Measurements from ENCODE around the gene PXMP4. TPM values are rescaled to one million over a fixed set of nuclear protein-coding genes. Genes with fewer than 3 reads are reported as not detected.

The PXMP4 gene
- total RNA-seq, 1 experiment from 2014 or later = 5.7 TPM

GRCh38 chr20:33656783-33657703 is 63.1 kb downstream of the PXMP4 start:
- H4K5ac ChIP-seq (ENCODE audit: insufficient read length, low read depth, low read length) = no peak overlapping the region
- no peak overlapping the region for H2BK5ac ChIP-seq (ENCODE audit: insufficient read length, low read length)
- no peak overlapping the region for H4K8ac ChIP-seq (replicated peaks; ENCODE audit: insufficient read length, low read depth, low read length)
- H2BK12ac ChIP-seq (ENCODE audit: insufficient read length, low read depth, low read length) = no peak overlapping the region
- Mint-ChIP-seq H3K4me1 (peaks cover 23 to 24% of the 10 kb centered on the region in 2 experiments), H3K36me3 (ENCODE audit: insufficient read depth in 1 of 3, low read depth in 3 of 3) (peaks cover 0 to 43% (median 4%) of the 10 kb centered on the region in 3 experiments; a peak in 6 of 7 replicates), H3K9me3 (no peaks in the 10 kb centered on the region; a peak in 1 of 5 replicates), H3K27me3 (ENCODE audit: low read depth) (no peaks in the 10 kb centered on the region), H3K4me3 (no peak overlapping the region), H3K27ac (peak overlapping the region in 1 of 3 experiments; percentile 28; a peak in 1 of 7 replicates)
- no peak overlapping the region for H2AFZ ChIP-seq (ENCODE audit: low read length)
- no peak overlapping the region for H3K4me2 ChIP-seq (ENCODE audit: insufficient read depth, insufficient read length, low read length)
- H3K27ac ChIP-seq (ENCODE audit: insufficient read length, low read depth, low read length) = no peak overlapping the region
- no peak overlapping the region for H3K18ac ChIP-seq (ENCODE audit: insufficient read length, low read depth, low read length)
- no peak overlapping the region for H3K9ac ChIP-seq (ENCODE audit: extremely low read depth, insufficient read length, low read length)
- TF ChIP-seq CTCF (conservative IDR thresholded peaks at IDR 0.05) = no peak
- no peaks in the 10 kb centered on the region for H3K4me1 ChIP-seq (ENCODE audit: insufficient read depth, low read length)
- no CpG with 5 or more reads among the region's 17 CpGs for WGBS (ENCODE audit: extremely low coverage, insufficient read length, low lambda C conversion rate)
- no peak overlapping the region for H3K56ac ChIP-seq (ENCODE audit: insufficient read length, low read depth, low read length)
- no peak overlapping the region for H3T11ph ChIP-seq (ENCODE audit: low read length)
- H2AK5ac ChIP-seq (ENCODE audit: insufficient read length, low read length) = no peak overlapping the region
- no peak for DNase-seq
- H2BK15ac ChIP-seq (ENCODE audit: low read depth, low read length) = no peak overlapping the region
- H2BK120ac ChIP-seq (ENCODE audit: low read depth, low read length, poor library complexity, severe bottlenecking) = no peak overlapping the region
- no peaks in the 10 kb centered on the region for H4K20me1 ChIP-seq (ENCODE audit: control insufficient read depth, insufficient read depth, insufficient read length)
- no peaks in the 10 kb centered on the region for H3K79me1 ChIP-seq (ENCODE audit: insufficient read depth, low read depth, low read length, poor library complexity, severe bottlenecking)
- H3K23ac ChIP-seq (ENCODE audit: insufficient read length, low read depth, low read length) = no peak overlapping the region
- H3K23me2 ChIP-seq (ENCODE audit: insufficient read length, low read depth, low read length, poor library complexity, severe bottlenecking) = no peaks in the 10 kb centered on the region
- H3K9me3 ChIP-seq (ENCODE audit: control insufficient read depth, low read depth, low read length) = no peaks in the 10 kb centered on the region
- H3K4ac ChIP-seq (ENCODE audit: low read depth, low read length) = no peak overlapping the region
- no peaks in the 10 kb centered on the region for H3K27me3 ChIP-seq (ENCODE audit: insufficient read depth, low read length)
- no peak overlapping the region for H3K14ac ChIP-seq (ENCODE audit: insufficient read depth, low read length)
- H3K79me2 ChIP-seq (ENCODE audit: insufficient read depth, low read length) = no peaks in the 10 kb centered on the region
- no peak overlapping the region for H2BK20ac ChIP-seq (ENCODE audit: low read depth, low read length, poor library complexity, severe bottlenecking)
- no peak overlapping the region for H4K91ac ChIP-seq (ENCODE audit: insufficient read length, low read depth, low read length)
